ENCODE measurements around the gene SLC15A5. TPM values are rescaled to one million over a fixed set of nuclear protein-coding genes. Genes with fewer than 3 reads are reported as not detected.

SLC15A5 gene, protein sequence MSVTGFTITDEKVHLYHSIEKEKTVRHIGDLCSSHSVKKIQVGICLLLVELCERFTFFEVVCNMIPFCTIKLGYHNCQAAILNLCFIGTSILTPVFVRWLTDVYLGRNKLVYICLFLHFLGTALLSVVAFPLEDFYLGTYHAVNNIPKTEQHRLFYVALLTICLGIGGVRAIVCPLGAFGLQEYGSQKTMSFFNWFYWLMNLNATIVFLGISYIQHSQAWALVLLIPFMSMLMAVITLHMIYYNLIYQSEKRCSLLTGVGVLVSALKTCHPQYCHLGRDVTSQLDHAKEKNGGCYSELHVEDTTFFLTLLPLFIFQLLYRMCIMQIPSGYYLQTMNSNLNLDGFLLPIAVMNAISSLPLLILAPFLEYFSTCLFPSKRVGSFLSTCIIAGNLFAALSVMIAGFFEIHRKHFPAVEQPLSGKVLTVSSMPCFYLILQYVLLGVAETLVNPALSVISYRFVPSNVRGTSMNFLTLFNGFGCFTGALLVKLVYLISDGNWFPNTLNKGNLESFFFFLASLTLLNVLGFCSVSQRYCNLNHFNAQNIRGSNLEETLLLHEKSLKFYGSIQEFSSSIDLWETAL
- not detected in 2 replicates for total RNA-seq (ENCODE audit: low replicate concordance)

DNA sequence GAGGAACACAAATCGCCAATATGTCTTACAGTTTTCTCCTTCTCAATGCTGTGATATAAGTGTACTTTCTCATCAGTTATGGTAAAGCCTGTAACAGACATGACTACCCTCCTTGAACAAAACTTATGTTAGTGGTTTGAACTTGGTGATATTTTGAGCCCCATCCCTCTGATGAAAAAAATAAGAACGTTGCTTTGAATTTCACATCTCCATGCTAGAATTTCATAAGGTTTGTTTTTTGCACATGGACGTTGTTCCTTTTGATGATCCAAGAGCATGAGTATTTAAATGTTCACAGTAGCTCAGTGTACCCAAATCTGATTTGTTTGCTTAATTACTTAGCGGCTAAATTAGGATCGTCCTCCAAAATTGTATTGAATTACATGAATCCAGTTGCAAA, at the start of gene SLC15A5:
Gene SLC15A5 (minus strand): TSS at position 101 of the 400 bp plus-strand sequence. CDS start 0 bp downstream, at position 101.

Other genes starting within 250 kb of the SLC15A5 start
- 11.5 and 53.8 TPM in 2 replicates for gene MGST1, start 70.0 kb upstream of the SLC15A5 start, total RNA-seq (ENCODE audit: low replicate concordance)

Data from smooth muscle cell of the coronary artery (primary cell).